Esophagus (tissue), 2 donors: ENCODE data around the gene ANKS1B. TPM values are rescaled to one million over a fixed set of nuclear protein-coding genes. Genes with fewer than 3 reads are reported as not detected.
"Not testable (repeated sequence)": the region's sequence is repeated elsewhere in the genome, so short reads cannot be mapped to it uniquely, and the experiment has no call there.

Experiments used
- H3K27ac ChIP-seq, 2 donors: one replicate each; pipeline ENCODE4 v1.5.1; 2013; ENCODE audit warnings: low read depth in 2 of 2, mild to moderate bottlenecking in 2 of 2, inconsistent platforms in 1 of 2, low read length in 1 of 2, moderate library complexity in 1 of 2
- H3K27me3 ChIP-seq, 2 donors: one replicate each; pipeline ENCODE4 v1.6.1; 2013; ENCODE audit warnings: low read length in 2 of 2, control low read depth in 1 of 2, mild to moderate bottlenecking in 1 of 2; ENCODE audit not compliant: insufficient read depth in 2 of 2, control insufficient read depth in 1 of 2
- H3K36me3 ChIP-seq, 2 donors: one replicate each; pipeline ENCODE4 v1.6.1; 2013; ENCODE audit warnings: low read length in 1 of 2; ENCODE audit not compliant: control insufficient read depth in 2 of 2, insufficient read depth in 2 of 2
- H3K4me1 ChIP-seq, 2 donors: one replicate each; pipeline ENCODE4 v1.6.1; 2013; ENCODE audit warnings: low read length in 1 of 2; ENCODE audit not compliant: control insufficient read depth in 2 of 2, insufficient read depth in 2 of 2
- H3K4me3 ChIP-seq, 2 donors: one replicate each; pipeline ENCODE4 v1.5.1; 2013; ENCODE audit warnings: low read length in 2 of 2, mild to moderate bottlenecking in 2 of 2, low read depth in 1 of 2, moderate library complexity in 1 of 2
- H3K9me3 ChIP-seq, 2 donors: one replicate each; pipeline ENCODE4 v1.6.1; 2013; ENCODE audit warnings: mild to moderate bottlenecking in 2 of 2, low read depth in 1 of 2, low read length in 1 of 2, moderate library complexity in 1 of 2; ENCODE audit not compliant: control insufficient read depth in 2 of 2, insufficient read depth in 1 of 2
- WGBS, 2 donors: extraction: QIAGEN DNeasy Blood & Tissue Kit; methylation state at CpG; one replicate each; pipeline ENCODE4 v1.1.7; 2013; 5-methylcytosine and 5-hydroxymethylcytosine counted together
- polyA plus RNA-seq, 2 donors: library from polyadenylated mRNA; stranded (reverse); fragments of 200-250 nt; gene quantifications; one replicate each; pipeline ENCODE4 v1.2.3, GENCODE V29; 2013
- donor health status: healthy with polysubstance abuse.
- donor health status: Bipolar disorder and iron deficiency.

Gene ANKS1B
- polyA plus RNA-seq, 2 donors, result 0.85 to 1.0 TPM

DNA sequence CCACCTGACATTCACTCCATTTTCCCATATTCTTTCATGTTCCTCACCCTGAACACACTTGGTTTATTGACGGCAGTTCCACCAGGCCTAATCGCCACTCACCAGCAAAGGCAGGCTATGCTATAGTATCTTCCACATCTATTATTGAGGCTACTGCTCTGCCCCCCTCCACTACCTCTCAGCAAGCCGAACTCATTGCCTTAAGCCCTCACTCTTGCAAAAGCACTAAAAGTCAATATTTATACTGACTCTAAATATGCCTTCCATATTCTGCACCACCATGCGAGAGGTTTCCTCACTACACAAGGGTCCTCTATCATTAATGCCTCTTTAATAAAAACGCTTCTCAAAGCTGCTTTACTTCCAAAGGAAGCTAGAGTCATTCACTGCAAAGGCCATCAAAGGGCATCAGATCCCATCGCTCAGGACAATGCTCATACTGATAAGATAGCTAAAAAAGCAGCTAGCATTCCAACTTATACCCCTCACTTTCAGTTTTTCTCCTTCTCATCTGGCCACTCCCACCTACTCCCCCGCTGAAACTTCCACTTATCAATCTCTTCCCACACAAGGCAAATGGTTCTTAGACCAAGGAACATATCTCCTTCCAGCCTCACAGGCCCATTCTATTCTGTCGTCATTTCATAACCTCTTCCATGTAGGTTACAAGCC, 265.2 kb downstream of the ANKS1B start:
- H3K9me3 ChIP-seq, H3K27ac ChIP-seq, H3K4me3 ChIP-seq, H3K27me3 ChIP-seq, H3K36me3 ChIP-seq, H3K4me1 ChIP-seq: not testable (repeated sequence)
- 70 to 77% methylated on average over 8 of the region's 8 CpGs for WGBS, 2 donors

- not testable (repeated sequence) for H3K4me1 ChIP-seq, H3K27me3 ChIP-seq, H3K9me3 ChIP-seq, H3K36me3 ChIP-seq, H3K27ac ChIP-seq, H3K4me3 ChIP-seq
- WGBS, 2 donors, result 87 to 91% methylated on average over 16 of the region's 16 CpGs
These were observed 268.8 kb downstream of the ANKS1B start for GRCh38 chr12:99715841-99716510.

- H3K4me1 ChIP-seq, H3K4me3 ChIP-seq, H3K27ac ChIP-seq, H3K9me3 ChIP-seq, H3K27me3 ChIP-seq, H3K36me3 ChIP-seq: not testable (repeated sequence)
- WGBS, 2 donors, result 88 to 90% methylated on average over 4 of the region's 4 CpGs
These were observed 269.8 kb downstream of the ANKS1B start for GRCh38 chr12:99714921-99715320.

- H3K27me3 ChIP-seq, result no peaks in the 10 kb centered on the region
- H3K4me1 ChIP-seq, result no peaks in the 10 kb centered on the region
- H3K9me3 ChIP-seq, result no peaks in the 10 kb centered on the region
- WGBS, 2 donors, result 77 to 95% methylated on average over 3 of the region's 3 CpGs
- H3K27ac ChIP-seq, result no peak overlapping the region
- H3K36me3 ChIP-seq, result no peaks in the 10 kb centered on the region
- no peak overlapping the region for H3K4me3 ChIP-seq
These were observed 270.7 kb downstream of the ANKS1B start for GRCh38 chr12:99713946-99714520.

DNA sequence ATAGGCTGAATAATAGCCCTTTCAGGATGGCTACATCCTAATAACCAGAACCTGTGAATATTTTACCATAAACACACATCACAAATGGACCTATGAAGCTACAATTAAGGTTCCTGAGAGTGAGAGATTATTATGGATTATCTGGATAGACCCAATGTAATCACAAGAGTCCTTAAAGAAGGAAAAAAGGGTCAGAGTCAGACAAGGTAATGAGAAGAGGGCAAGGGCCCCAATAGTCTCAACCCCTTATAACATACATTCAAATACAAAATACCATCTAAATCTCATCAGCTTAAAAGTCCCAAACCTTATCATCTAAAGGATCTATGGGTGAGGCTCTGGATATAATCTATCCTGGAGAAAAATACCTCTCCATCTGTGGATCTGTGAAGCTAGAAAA, 272.5 kb downstream of the ANKS1B start:
- H3K27me3 ChIP-seq, result no peaks in the 10 kb centered on the region
- H3K4me1 ChIP-seq, result no peaks in the 10 kb centered on the region
- no peak overlapping the region for H3K4me3 ChIP-seq
- no peaks in the 10 kb centered on the region for H3K9me3 ChIP-seq
- no peaks in the 10 kb centered on the region for H3K36me3 ChIP-seq
- H3K27ac ChIP-seq, result no peak overlapping the region

- no peaks in the 10 kb centered on the region for H3K36me3 ChIP-seq
- H3K27me3 ChIP-seq, result no peaks in the 10 kb centered on the region
- H3K4me3 ChIP-seq, result no peak overlapping the region
- H3K27ac ChIP-seq, result no peak overlapping the region
- H3K9me3 ChIP-seq, result no peaks in the 10 kb centered on the region
- 75 to 82% methylated on average over 1 of the region's 1 CpG for WGBS, 2 donors
- H3K4me1 ChIP-seq, result no peaks in the 10 kb centered on the region
These were observed 273.5 kb downstream of the ANKS1B start for GRCh38 chr12:99711246-99711645.

DNA sequence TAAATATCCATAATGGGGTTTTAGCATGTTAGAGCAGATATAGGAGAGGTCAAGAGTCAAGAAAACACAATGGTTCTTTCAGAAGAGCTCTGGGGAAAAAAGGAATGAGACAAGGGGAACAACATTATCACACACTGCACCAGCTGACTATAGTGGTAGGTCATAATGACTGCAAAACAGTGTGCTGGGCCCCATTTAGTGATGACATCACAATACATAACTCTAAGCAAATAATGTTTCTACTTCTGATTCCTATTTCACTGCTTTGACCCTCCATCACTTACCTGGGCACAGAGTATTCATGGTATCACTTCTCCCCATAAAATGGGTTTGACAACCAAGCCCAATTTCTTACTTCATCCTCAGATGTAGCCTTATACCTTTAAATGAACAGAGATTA, 275.1 kb downstream of the ANKS1B start:
- Histone ChIP-seq H3K27ac (no peak overlapping the region), H3K4me3 (no peak overlapping the region), H3K36me3 (no peaks in the 10 kb centered on the region), H3K27me3 (no peaks in the 10 kb centered on the region), H3K4me1 (no peaks in the 10 kb centered on the region), H3K9me3 (no peaks in the 10 kb centered on the region)

DNA sequence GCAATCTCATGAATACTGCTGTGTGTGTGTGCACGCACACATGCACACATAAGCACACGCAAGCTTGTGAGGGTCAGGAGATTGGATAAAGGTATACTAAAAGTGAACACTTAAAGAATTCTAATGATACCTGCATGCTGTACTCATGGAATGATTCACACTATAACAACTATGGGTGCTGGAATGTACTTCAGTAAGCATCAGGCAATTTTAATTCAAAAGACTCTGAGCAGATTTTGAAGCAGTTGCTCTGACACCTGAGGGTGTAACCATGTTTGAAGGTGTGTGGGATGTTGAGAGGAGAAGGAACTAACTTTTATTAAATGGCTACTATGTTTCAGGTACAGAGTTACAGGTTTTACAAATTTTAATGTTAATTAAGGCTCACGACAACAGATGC, 275.6 kb downstream of the ANKS1B start:
- H3K4me1 ChIP-seq, result no peaks in the 10 kb centered on the region
- H3K9me3 ChIP-seq, result no peaks in the 10 kb centered on the region
- no peak overlapping the region for H3K4me3 ChIP-seq
- no peaks in the 10 kb centered on the region for H3K27me3 ChIP-seq
- H3K27ac ChIP-seq, result no peak overlapping the region
- no peaks in the 10 kb centered on the region for H3K36me3 ChIP-seq
- WGBS, 2 donors, result 91 to 95% methylated on average over 3 of the region's 3 CpGs

DNA sequence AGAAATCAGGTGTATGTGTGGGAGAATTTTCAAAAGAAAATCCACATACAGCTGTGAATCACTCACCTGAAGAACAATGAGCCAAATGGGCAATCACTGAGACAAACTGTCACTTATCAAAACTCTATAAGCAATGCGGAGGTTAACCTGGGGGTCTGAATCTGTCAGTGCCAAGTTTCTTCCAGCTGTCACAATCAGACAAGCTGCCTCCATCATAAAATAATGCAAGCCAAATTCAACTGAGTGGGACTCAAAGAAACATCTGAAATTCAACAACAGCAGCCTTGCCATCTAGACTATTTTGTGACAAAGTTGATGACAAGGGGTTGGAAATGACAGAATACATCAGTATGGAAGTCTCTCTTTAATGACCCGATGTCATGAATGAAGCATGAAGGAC, 276.9 kb downstream of the ANKS1B start:
- 96 to 99% methylated on average over 2 of the region's 2 CpGs for whole genome bisulfite sequencing, 2 donors
- no peaks in the 10 kb centered on the region for H3K27me3 ChIP-seq
- H3K4me1 ChIP-seq, result no peaks in the 10 kb centered on the region
- H3K36me3 ChIP-seq, result no peaks in the 10 kb centered on the region
- no peak overlapping the region for H3K27ac ChIP-seq
- no peaks in the 10 kb centered on the region for H3K9me3 ChIP-seq
- H3K4me3 ChIP-seq, result no peak overlapping the region
